NCI-H345 treated with DMSO at 0.1 percent for 48 hours (cell line): Measurements from ENCODE around the gene USP32.
"Not testable (repeated sequence)": the region's sequence is repeated elsewhere in the genome, so short reads cannot be mapped to it uniquely, and the experiment has no call there.

Experiments used
- DNase-seq: peaks from one replicate; lab custom pipeline; 2025; ENCODE audit not compliant: unreplicated experiment; lab: John Stamatoyannopoulos, UW

The USP32 gene

GRCh38 chr17:60178180-60178579 lies 213.8 kb downstream of the USP32 start:
- peak; percentile 40 for DNase-seq

- not testable (repeated sequence) for DNase-seq
These were observed 215.2 kb downstream of the USP32 start for GRCh38 chr17:60176763-60177162.

GRCh38 chr17:60174767-60175166 lies 217.2 kb downstream of the USP32 start:
- not testable (repeated sequence) for DNase-seq

- no peak for DNase-seq
These were observed 217.9 kb downstream of the USP32 start for GRCh38 chr17:60174035-60174434.

- DNase-seq, result no peak
These were observed 218.6 kb downstream of the USP32 start for GRCh38 chr17:60173304-60173819.

GRCh38 chr17:60171753-60172079 lies 220.2 kb downstream of the USP32 start:
- DNase-seq, result no peak

- peak; percentile 81 for DNase-seq
These were observed 220.8 kb downstream of the USP32 start for GRCh38 chr17:60170835-60171752.

- no peak for DNase-seq
These were observed 221.8 kb downstream of the USP32 start for GRCh38 chr17:60169921-60170817.

GRCh38 chr17:60168654-60169053 lies 223.3 kb downstream of the USP32 start:
- no peak for DNase-seq

- DNase-seq, result no peak
These were observed 224.7 kb downstream of the USP32 start for GRCh38 chr17:60167065-60167741.

GRCh38 chr17:60165971-60166370 lies 226.0 kb downstream of the USP32 start:
- no peak for DNase-seq

GRCh38 chr17:60165223-60165622 lies 226.7 kb downstream of the USP32 start:
- DNase-seq, result no peak

GRCh38 chr17:60164697-60165096 lies 227.2 kb downstream of the USP32 start:
- DNase-seq, result no peak

GRCh38 chr17:60164164-60164563 lies 227.8 kb downstream of the USP32 start:
- no peak for DNase-seq

GRCh38 chr17:60163108-60163784 lies 228.7 kb downstream of the USP32 start:
- DNase-seq, result no peak

- DNase-seq, result no peak
These were observed 230.2 kb downstream of the USP32 start for GRCh38 chr17:60161598-60162330.

GRCh38 chr17:60160829-60161501 lies 231.0 kb downstream of the USP32 start:
- DNase-seq, result no peak

GRCh38 chr17:60159479-60159866 lies 232.5 kb downstream of the USP32 start:
- DNase-seq, result no peak

- no peak for DNase-seq
These were observed 233.0 kb downstream of the USP32 start for GRCh38 chr17:60158751-60159478.
